Prostate gland (tissue), 2 donors: ENCODE results near the gene TP63. TPM values are rescaled to one million over a fixed set of nuclear protein-coding genes. Genes with fewer than 3 reads are reported as not detected.

ENCODE experiments used
- DNase-seq: peaks from one replicate; pipeline ENCODE4 v3.0.0-alpha.2; 2019; ENCODE audit warnings: low spot score
- H3K27ac ChIP-seq, 2 donors: fragments of 200-600 bp; sonication (generic); 2 replicates each; pipeline ENCODE4 v1.5.1; 2017 to 2019
- H3K27me3 ChIP-seq: fragments of 200-600 bp; sonication (generic); replicated peaks from 2 replicates; pipeline ENCODE4 v1.5.1; 2019; ENCODE audit not compliant: insufficient read depth
- H3K36me3 ChIP-seq, 2 donors: fragments of 200-600 bp; sonication (generic); 1 replicate in 1 of 2; 2 replicates in 1 of 2; pipeline versions ENCODE4 v1.5.1 to v1.8.1; 2017 to 2019
- H3K4me1 ChIP-seq: fragments of 200-600 bp; sonication (generic); replicated peaks from 2 replicates; pipeline ENCODE4 v1.5.1; 2019
- H3K4me3 ChIP-seq, 2 donors: fragments of 200-600 bp; sonication (generic); 2 replicates each; pipeline ENCODE4 v1.5.1; 2017 to 2019
- H3K9me3 ChIP-seq: fragments of 200-600 bp; sonication (generic); 2 replicates; pipeline ENCODE4 v1.5.1; 2017
- CTCF ChIP-seq, 4 experiments: fragments of 200-600 bp in 2 of 4; fragments of 450-650 bp in 2 of 4; sonication (generic) in 2 of 4; IDR thresholded peaks; 1 replicate in 3 of 4; 2 replicates in 1 of 4; pipeline ENCODE4 v1.5.1; 2016 to 2019; ENCODE audit warnings: antibody characterized with exemption in 4 of 4, mild to moderate bottlenecking in 2 of 4, moderate library complexity in 2 of 4
- POLR2A ChIP-seq: fragments of 450-650 bp; IDR thresholded peaks from one replicate; pipeline ENCODE4 v1.6.1; 2016; ENCODE audit warnings: antibody characterized with exemption, mild to moderate bottlenecking
- POLR2AphosphoS5 ChIP-seq: sonication (generic); formaldehyde crosslinking; IDR thresholded peaks from one replicate; pipeline ENCODE4 v1.6.1; 2017; ENCODE audit warnings: antibody characterized with exemption
- WGBS: methylation state at CpG from one replicate; pipeline ENCODE4 v1.1.5; 2018; 5-methylcytosine and 5-hydroxymethylcytosine counted together
- intact Hi-C: fragments of 100-400 bp; cut with DNase I; formaldehyde crosslinking; loops from one replicate; pipeline ENCODE4 v1.14.2; 2022
- total RNA-seq, 2 donors: library from RNA; depleted of rRNA; stranded (reverse); fragments of >200 nt; gene quantifications; one replicate each; pipeline ENCODE4 v1.1.0, GENCODE V29; 2016

The TP63 gene
- total RNA-seq, 2 donors from 2014 or later, result 39.9 to 67.5 TPM

DNA sequence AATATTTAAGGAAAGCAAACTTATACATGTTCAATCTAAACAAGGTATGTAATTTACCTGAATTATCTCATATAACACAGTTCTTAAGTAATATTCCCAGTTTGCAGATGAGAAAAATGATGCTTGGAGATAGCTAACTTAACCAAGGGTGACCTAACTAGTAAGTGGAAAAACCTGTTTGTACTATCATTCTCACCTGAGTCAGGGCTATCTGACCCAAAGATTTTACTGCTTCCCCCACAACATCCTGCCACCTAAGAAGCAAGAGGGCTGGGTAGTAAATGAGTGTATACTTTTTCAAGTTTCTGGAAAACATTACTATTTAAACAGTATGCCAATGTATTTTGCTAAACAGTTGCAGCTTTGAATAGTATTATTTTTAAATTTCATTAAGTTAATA is 10.6 kb downstream of the TP63 start:
- no peak for DNase-seq
- H3K4me1 ChIP-seq, result no peaks in the 10 kb centered on the region
- intact Hi-C loops, result no loop called here

GRCh38 chr3:189646853-189647542 is 15.8 kb downstream of the TP63 start:
- intact Hi-C loops, result no loop called here
- Histone ChIP-seq H3K27ac (no peak overlapping the region), H3K27me3 (no peaks in the 10 kb centered on the region), H3K9me3 (no peaks in the 10 kb centered on the region), H3K4me3 (no peak overlapping the region), H3K36me3 (no peaks in the 10 kb centered on the region), H3K4me1 (no peaks in the 10 kb centered on the region)
- 59% methylated on average over 8 of the region's 8 CpGs for WGBS
- TF ChIP-seq POLR2AphosphoS5 (no peak), CTCF (IDR thresholded peaks at IDR 0.05) (no peak), POLR2A (no peak)
- DNase-seq, result no peak

More for the DNA sequence above, 10.6 kb downstream of the TP63 start:
- H3K4me3 ChIP-seq, result no peak overlapping the region
- no peaks in the 10 kb centered on the region for H3K9me3 ChIP-seq
- no peak overlapping the region for H3K27ac ChIP-seq
- no peaks in the 10 kb centered on the region for H3K36me3 ChIP-seq
- no peak for TF ChIP-seq CTCF (IDR thresholded peaks at IDR 0.05)
- TF ChIP-seq POLR2A, result no peak
- no peak for TF ChIP-seq POLR2AphosphoS5
- no peaks in the 10 kb centered on the region for H3K27me3 ChIP-seq

DNA sequence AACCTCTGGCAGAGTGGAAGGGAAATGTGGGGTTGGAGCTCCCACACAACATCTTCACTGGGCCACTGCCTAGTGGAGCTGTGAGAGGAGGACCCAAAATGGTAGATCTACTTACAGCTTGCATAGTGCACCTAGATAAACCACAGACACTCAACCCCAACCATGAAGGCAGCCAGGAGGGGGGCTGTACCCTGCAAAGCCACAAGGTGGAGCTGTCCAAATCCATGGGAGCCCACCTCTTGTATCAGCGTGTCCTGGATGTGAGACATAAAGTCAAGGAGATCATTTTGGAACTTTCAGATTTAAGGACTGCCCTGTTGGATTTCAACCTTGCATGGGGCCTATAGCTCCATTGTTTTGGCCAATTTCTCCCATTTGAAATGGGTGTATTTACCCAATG is 20.9 kb downstream of the TP63 start:
- Histone ChIP-seq H3K4me1 (no peaks in the 10 kb centered on the region), H3K4me3 (no peak overlapping the region), H3K27ac (no peak overlapping the region), H3K9me3 (no peaks in the 10 kb centered on the region), H3K36me3 (no peaks in the 10 kb centered on the region), H3K27me3 (no peaks in the 10 kb centered on the region)
- 75% methylated on average over 1 of the region's 1 CpG for WGBS
- DNase-seq, result no peak
- intact Hi-C loops, result no loop called here
- TF ChIP-seq POLR2A, result no peak
- peak in 1 of 4 experiments; percentile 11 for TF ChIP-seq CTCF (IDR thresholded peaks at IDR 0.05)

- no peaks in the 10 kb centered on the region for H3K36me3 ChIP-seq
- H3K4me1 ChIP-seq, result no peaks in the 10 kb centered on the region
- no peak for DNase-seq
- H3K9me3 ChIP-seq, result no peaks in the 10 kb centered on the region
- no peak overlapping the region for H3K27ac ChIP-seq
- no peak overlapping the region for H3K4me3 ChIP-seq
- no peak for TF ChIP-seq POLR2AphosphoS5
- no peak for TF ChIP-seq CTCF (IDR thresholded peaks at IDR 0.05)
- TF ChIP-seq POLR2A, result no peak
- intact Hi-C loops, result no loop called here
- H3K27me3 ChIP-seq, result no peaks in the 10 kb centered on the region
Observed at GRCh38 chr3:189655617-189656016, 24.4 kb downstream of the TP63 start.

DNA sequence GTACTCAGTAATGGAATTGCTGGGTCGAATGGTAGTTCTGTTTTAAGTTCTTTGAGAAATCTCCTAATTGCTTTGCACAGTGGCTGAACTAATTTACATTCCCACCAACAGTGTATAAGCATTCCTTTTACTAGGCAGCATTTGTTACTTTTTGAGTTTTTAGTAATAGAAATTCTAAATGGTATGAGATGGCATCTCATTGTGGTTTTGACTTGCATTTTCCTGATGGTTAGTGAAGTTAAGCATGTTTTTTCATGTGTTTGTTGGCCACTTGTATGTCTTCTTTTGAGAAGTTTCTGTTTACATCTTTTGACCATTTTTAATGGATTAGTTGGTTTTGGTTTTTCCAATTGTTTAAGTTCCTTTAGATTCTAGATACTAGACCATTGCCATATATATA is 28.4 kb downstream of the TP63 start:
- H3K27ac ChIP-seq, result no peak overlapping the region
- H3K4me3 ChIP-seq, result no peak overlapping the region
- WGBS, result 78% methylated on average over 1 of the region's 1 CpG
- no peaks in the 10 kb centered on the region for H3K36me3 ChIP-seq
- no peaks in the 10 kb centered on the region for H3K9me3 ChIP-seq
- no peaks in the 10 kb centered on the region for H3K27me3 ChIP-seq
- TF ChIP-seq POLR2AphosphoS5, result no peak
- TF ChIP-seq POLR2A, result no peak
- no peak for TF ChIP-seq CTCF (IDR thresholded peaks at IDR 0.05)
- DNase-seq, result no peak
- intact Hi-C loops, result no loop called here
- H3K4me1 ChIP-seq, result no peaks in the 10 kb centered on the region
